Activated CD8-positive, alpha-beta T cell treated with anti-CD3 and anti-CD28 coated beads for 36 hours (primary cell): ENCODE results near the gene KLHL29. TPM values are rescaled to one million over a fixed set of nuclear protein-coding genes. Genes with fewer than 3 reads are reported as not detected.

Source experiments
- ATAC-seq: fragments of 200-7000 bp; cut with Tn5 transposase; one replicate; pipeline ENCODE4 v1.10.0; 2021; ENCODE audit warnings: mild to moderate bottlenecking, moderate library complexity
- CTCF ChIA-PET: fragments of 350-600 bp; sonication (Branson Sonifier 250); formaldehyde crosslinking; loops from one replicate; lab custom pipeline; 2021; ENCODE audit warnings: antibody characterized with exemption; lab: Charles Lee
- POLR2A ChIA-PET: fragments of 350-600 bp; sonication (Branson Sonifier 250); formaldehyde crosslinking; loops from one replicate; lab custom pipeline; 2021; ENCODE audit warnings: antibody characterized with exemption; lab: Charles Lee
- DNase-seq: peaks from one replicate; pipeline ENCODE4 v3.0.0-alpha.2; 2020
- H3K27ac Mint-ChIP-seq: one replicate; pipeline ENCODE4 v1.8.0; 2021; ENCODE audit warnings: mild to moderate bottlenecking, mixed read lengths
- H3K27me3 Mint-ChIP-seq: one replicate; pipeline ENCODE4 v1.8.0; 2021; ENCODE audit warnings: mixed read lengths
- H3K36me3 Mint-ChIP-seq: one replicate; pipeline ENCODE4 v1.8.0; 2021; ENCODE audit warnings: low read depth, mixed read lengths
- H3K4me1 Mint-ChIP-seq: one replicate; pipeline ENCODE4 v1.8.0; 2021; ENCODE audit warnings: low read depth, mixed read lengths
- H3K4me3 Mint-ChIP-seq: one replicate; pipeline ENCODE4 v1.8.0; 2021; ENCODE audit warnings: mild to moderate bottlenecking, moderate library complexity, mixed read lengths
- H3K9me3 Mint-ChIP-seq: one replicate; pipeline ENCODE4 v1.8.0; 2021; ENCODE audit warnings: mixed read lengths
- CTCF ChIP-seq: fragments of 200-600 bp; IDR thresholded peaks from one replicate; pipeline ENCODE4 v1.8.0; 2022; ENCODE audit warnings: antibody characterized with exemption, mild to moderate bottlenecking
- intact Hi-C: fragments of 100-400 bp; cut with micrococcal nuclease; formaldehyde crosslinking; loops from one replicate; pipeline ENCODE4 v1.10.0; 2022
- total RNA-seq, 2 experiments: library from RNA; stranded (reverse); gene quantifications; one replicate each; pipeline ENCODE4 v1.2.3, GENCODE V29; 2021

Gene KLHL29
- total RNA-seq, 2 experiments from 2014 or later: 1.0 to 1.2 TPM

- POLR2A ChIA-PET: no interaction called here
- peaks cover 6% of the 10 kb centered on the region for H3K4me1 Mint-ChIP-seq
- intact Hi-C loops: no loop called here
- no peak for DNase-seq
- no peaks in the 10 kb centered on the region for H3K27me3 Mint-ChIP-seq
- no peak overlapping the region for H3K4me3 Mint-ChIP-seq
- ATAC-seq: no peak
- H3K27ac Mint-ChIP-seq: no peak overlapping the region
- TF ChIP-seq CTCF: no peak
- no peaks in the 10 kb centered on the region for H3K9me3 Mint-ChIP-seq
- CTCF ChIA-PET: interaction anchor here (0.9 kb wide), 1 partner anchor 1462 kb away, joined by 3 read pairs; no protein-coding TSS in a partner anchor
- H3K36me3 Mint-ChIP-seq: no peaks in the 10 kb centered on the region
Observed at GRCh38 chr2:23653326-23653725, 268.3 kb downstream of the KLHL29 start.

GRCh38 chr2:23654756-23655155 lies 269.8 kb downstream of the KLHL29 start:
- no peak overlapping the region for H3K27ac Mint-ChIP-seq
- H3K9me3 Mint-ChIP-seq: no peaks in the 10 kb centered on the region
- ChIA-PET POLR2A (no interaction called here), CTCF (no interaction called here)
- intact Hi-C loops: no loop called here
- no peak for TF ChIP-seq CTCF
- no peaks in the 10 kb centered on the region for H3K27me3 Mint-ChIP-seq
- no peak for DNase-seq
- H3K36me3 Mint-ChIP-seq: no peaks in the 10 kb centered on the region
- peaks cover 10% of the 10 kb centered on the region for H3K4me1 Mint-ChIP-seq
- no peak for ATAC-seq
- H3K4me3 Mint-ChIP-seq: no peak overlapping the region

GRCh38 chr2:23655934-23656596 lies 271.1 kb downstream of the KLHL29 start:
- no peaks in the 10 kb centered on the region for H3K27me3 Mint-ChIP-seq
- H3K4me3 Mint-ChIP-seq: no peak overlapping the region
- CTCF ChIA-PET: interaction anchor here (1.2 kb wide), 1 partner anchor 10 kb away, joined by 3 read pairs; no protein-coding TSS in a partner anchor
- peaks cover 7% of the 10 kb centered on the region for H3K4me1 Mint-ChIP-seq
- ATAC-seq (no peak), DNase-seq (no peak)
- TF ChIP-seq CTCF: no peak
- H3K36me3 Mint-ChIP-seq: no peaks in the 10 kb centered on the region
- no peak overlapping the region for H3K27ac Mint-ChIP-seq
- H3K9me3 Mint-ChIP-seq: no peaks in the 10 kb centered on the region
- POLR2A ChIA-PET: interaction anchor here (1.3 kb wide), 1 partner anchor 9 kb away, joined by 3 read pairs; no protein-coding TSS in a partner anchor
- intact Hi-C loops: no loop called here

- H3K9me3 Mint-ChIP-seq: no peaks in the 10 kb centered on the region
- ATAC-seq (no peak), DNase-seq (no peak)
- no peaks in the 10 kb centered on the region for H3K27me3 Mint-ChIP-seq
- no peaks in the 10 kb centered on the region for H3K36me3 Mint-ChIP-seq
- POLR2A ChIA-PET: interaction anchor here (1.3 kb wide), 1 partner anchor 9 kb away, joined by 3 read pairs; no protein-coding TSS in a partner anchor
- peaks cover 7% of the 10 kb centered on the region for H3K4me1 Mint-ChIP-seq
- no peak overlapping the region for H3K4me3 Mint-ChIP-seq
- TF ChIP-seq CTCF: no peak
- CTCF ChIA-PET: interaction anchor here (1.2 kb wide), 1 partner anchor 11 kb away, joined by 3 read pairs; no protein-coding TSS in a partner anchor
- intact Hi-C loops: no loop called here
- no peak overlapping the region for H3K27ac Mint-ChIP-seq
Observed at GRCh38 chr2:23656597-23656973, 271.6 kb downstream of the KLHL29 start.

- ChIA-PET CTCF (interaction anchor here (1.0 kb wide), 1 partner anchor 33 kb away, joined by 3 read pairs; no protein-coding TSS in a partner anchor), POLR2A (no interaction called here)
- H3K36me3 Mint-ChIP-seq: no peaks in the 10 kb centered on the region
- ATAC-seq (no peak), DNase-seq (no peak)
- H3K27ac Mint-ChIP-seq: no peak overlapping the region
- H3K9me3 Mint-ChIP-seq: no peaks in the 10 kb centered on the region
- TF ChIP-seq CTCF: no peak
- peaks cover 7% of the 10 kb centered on the region for H3K4me1 Mint-ChIP-seq
- H3K27me3 Mint-ChIP-seq: peaks cover 5% of the 10 kb centered on the region
- intact Hi-C loops: no loop called here
- H3K4me3 Mint-ChIP-seq: no peak overlapping the region
Observed at GRCh38 chr2:23657371-23657770, 272.4 kb downstream of the KLHL29 start.
